Stimulated activated CD8-positive, alpha-beta memory T cell treated with anti-CD3 and anti-CD28 coated beads, Interleukin-12 subunit alpha, Interleukin-12 subunit beta, amount 100 ng/mL, for 1 hour (primary cell): ENCODE results near the gene CT45A7.
"Not testable (repeated sequence)": the region's sequence is repeated elsewhere in the genome, so short reads cannot be mapped to it uniquely, and the experiment has no call there.

Source experiments
- DNase-seq: peaks from one replicate; pipeline ENCODE4 v3.0.0-alpha.2; 2020; ENCODE audit warnings: low read depth

CT45A7 gene, protein sequence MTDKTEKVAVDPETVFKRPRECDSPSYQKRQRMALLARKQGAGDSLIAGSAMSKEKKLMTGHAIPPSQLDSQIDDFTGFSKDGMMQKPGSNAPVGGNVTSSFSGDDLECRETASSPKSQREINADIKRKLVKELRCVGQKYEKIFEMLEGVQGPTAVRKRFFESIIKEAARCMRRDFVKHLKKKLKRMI

DNA sequence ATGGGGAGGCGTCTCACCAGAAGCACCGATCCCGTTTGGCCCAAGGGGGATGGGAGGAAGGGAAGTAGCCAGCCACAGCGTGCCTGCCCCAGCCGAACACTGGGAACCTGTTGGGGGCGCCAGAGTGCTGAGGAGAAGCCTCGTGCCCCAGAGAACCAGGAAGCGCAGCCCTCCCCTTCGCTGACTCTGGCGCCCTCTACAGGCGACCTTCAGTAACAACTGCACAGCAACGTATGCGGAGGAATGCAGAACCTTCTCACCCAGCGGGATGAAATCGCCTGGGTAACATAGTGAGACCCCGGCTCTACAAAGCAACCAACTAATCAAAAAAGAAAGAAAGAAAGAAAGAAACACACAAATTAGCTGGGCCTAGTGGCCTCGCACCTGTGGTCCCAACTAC, at the start of gene CT45A7:
CT45A7 (minus strand) TSS at position 101 of the 400 bp plus-strand sequence. CDS start 3,747 bp downstream, outside the sequence.
- DNase-seq: not testable (repeated sequence)

DNA sequence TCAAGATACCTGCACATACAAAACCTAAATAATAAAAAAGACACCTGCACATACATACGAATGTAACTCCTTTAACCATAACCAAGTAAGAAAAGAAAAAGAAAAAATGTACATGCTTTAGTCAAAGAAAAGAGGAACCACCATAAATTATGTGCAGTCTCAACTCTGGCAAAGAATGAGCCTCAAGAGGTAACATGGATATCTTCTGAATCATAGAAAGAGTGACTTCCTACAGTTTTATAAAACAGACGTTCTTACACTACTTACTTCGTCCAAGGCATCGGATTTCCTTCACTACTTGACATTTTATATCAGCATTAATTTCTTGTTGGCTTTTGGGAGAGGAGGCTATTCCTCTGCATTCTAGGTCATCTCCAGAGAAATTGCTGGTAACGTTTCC, 45.7 kb upstream of the CT45A7 start:
- not testable (repeated sequence) for DNase-seq

DNA sequence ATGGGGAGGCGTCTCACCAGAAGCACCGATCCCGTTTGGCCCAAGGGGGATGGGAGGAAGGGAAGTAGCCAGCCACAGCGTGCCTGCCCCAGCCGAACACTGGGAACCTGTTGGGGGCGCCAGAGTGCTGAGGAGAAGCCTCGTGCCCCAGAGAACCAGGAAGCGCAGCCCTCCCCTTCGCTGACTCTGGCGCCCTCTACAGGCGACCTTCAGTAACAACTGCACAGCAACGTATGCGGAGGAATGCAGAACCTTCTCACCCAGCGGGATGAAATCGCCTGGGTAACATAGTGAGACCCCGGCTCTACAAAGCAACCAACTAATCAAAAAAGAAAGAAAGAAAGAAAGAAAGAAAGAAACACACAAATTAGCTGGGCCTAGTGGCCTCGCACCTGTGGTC, 34.6 kb upstream of the CT45A7 start, which contains the start of gene CT45A9:
CT45A9 (minus strand) TSS at position 101 of the 400 bp plus-strand sequence. CDS start 3,751 bp downstream, outside the sequence.
- not testable (repeated sequence) for DNase-seq

DNA sequence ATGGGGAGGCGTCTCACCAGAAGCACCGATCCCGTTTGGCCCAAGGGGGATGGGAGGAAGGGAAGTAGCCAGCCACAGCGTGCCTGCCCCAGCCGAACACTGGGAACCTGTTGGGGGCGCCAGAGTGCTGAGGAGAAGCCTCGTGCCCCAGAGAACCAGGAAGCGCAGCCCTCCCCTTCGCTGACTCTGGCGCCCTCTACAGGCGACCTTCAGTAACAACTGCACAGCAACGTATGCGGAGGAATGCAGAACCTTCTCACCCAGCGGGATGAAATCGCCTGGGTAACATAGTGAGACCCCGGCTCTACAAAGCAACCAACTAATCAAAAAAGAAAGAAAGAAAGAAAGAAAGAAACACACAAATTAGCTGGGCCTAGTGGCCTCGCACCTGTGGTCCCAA, 17.4 kb upstream of the CT45A7 start, which contains the start of gene CT45A8:
CT45A8 (minus strand) TSS at position 101 of the 400 bp plus-strand sequence. CDS start 3,755 bp downstream, outside the sequence.
- DNase-seq: not testable (repeated sequence)

DNA sequence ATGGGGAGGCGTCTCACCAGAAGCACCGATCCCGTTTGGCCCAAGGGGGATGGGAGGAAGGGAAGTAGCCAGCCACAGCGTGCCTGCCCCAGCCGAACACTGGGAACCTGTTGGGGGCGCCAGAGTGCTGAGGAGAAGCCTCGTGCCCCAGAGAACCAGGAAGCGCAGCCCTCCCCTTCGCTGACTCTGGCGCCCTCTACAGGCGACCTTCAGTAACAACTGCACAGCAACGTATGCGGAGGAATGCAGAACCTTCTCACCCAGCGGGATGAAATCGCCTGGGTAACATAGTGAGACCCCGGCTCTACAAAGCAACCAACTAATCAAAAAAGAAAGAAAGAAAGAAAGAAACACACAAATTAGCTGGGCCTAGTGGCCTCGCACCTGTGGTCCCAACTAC, 17.2 kb downstream of the CT45A7 start, which contains the start of gene CT45A2:
CT45A2 (minus strand) TSS at position 101 of the 400 bp plus-strand sequence. CDS start 3,747 bp downstream, outside the sequence.
- not testable (repeated sequence) for DNase-seq

DNA sequence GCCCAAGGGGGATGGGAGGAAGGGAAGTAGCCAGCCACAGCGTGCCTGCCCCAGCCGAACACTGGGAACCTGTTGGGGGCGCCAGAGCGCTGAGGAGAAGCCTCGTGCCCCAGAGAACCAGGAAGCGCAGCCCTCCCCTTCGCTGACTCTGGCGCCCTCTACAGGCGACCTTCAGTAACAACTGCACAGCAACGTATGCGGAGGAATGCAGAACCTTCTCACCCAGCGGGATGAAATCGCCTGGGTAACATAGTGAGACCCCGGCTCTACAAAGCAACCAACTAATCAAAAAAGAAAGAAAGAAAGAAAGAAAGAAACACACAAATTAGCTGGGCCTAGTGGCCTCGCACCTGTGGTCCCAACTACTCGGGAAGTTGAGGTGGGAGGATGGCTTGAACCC, 34.4 kb downstream of the CT45A7 start, which contains the start of gene CT45A6:
CT45A6 (minus strand) TSS at position 101 of the 400 bp plus-strand sequence. CDS start 3,794 bp downstream, outside the sequence.
- DNase-seq: not testable (repeated sequence)

DNA sequence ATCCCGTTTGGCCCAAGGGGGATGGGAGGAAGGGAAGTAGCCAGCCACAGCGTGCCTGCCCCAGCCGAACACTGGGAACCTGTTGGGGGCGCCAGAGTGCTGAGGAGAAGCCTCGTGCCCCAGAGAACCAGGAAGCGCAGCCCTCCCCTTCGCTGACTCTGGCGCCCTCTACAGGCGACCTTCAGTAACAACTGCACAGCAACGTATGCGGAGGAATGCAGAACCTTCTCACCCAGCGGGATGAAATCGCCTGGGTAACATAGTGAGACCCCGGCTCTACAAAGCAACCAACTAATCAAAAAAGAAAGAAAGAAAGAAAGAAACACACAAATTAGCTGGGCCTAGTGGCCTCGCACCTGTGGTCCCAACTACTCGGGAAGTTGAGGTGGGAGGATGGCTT, 51.7 kb downstream of the CT45A7 start, which contains the start of gene CT45A5:
CT45A5 (minus strand) TSS at position 101 of the 400 bp plus-strand sequence. CDS start 3,774 bp downstream, outside the sequence.
- not testable (repeated sequence) for DNase-seq
